HG03460 (cell line): ENCODE measurements around the gene ADGRV1.
"Not testable (repeated sequence)": the region's sequence is repeated elsewhere in the genome, so short reads cannot be mapped to it uniquely, and the experiment has no call there.

Source experiments
- ATAC-seq: cut with Tn5 transposase; IDR thresholded peaks from one replicate; pipeline ENCODE4 v1.9.1; 2021; ENCODE audit not compliant: unreplicated experiment

Gene ADGRV1

GRCh38 chr5:91049112-91049511 is 490.5 kb downstream of the ADGRV1 start:
- ATAC-seq: no peak

- ATAC-seq: no peak
Observed at GRCh38 chr5:91049800-91050199, 491.2 kb downstream of the ADGRV1 start.

- ATAC-seq: not testable (repeated sequence)
Observed at GRCh38 chr5:91052411-91052810, 493.8 kb downstream of the ADGRV1 start.

GRCh38 chr5:91052977-91053740 is 494.6 kb downstream of the ADGRV1 start:
- ATAC-seq: no peak

GRCh38 chr5:91053741-91054025 is 495.1 kb downstream of the ADGRV1 start:
- no peak for ATAC-seq

GRCh38 chr5:91058155-91058554 is 499.6 kb downstream of the ADGRV1 start:
- no peak for ATAC-seq

GRCh38 chr5:91058575-91058974 is 500.0 kb downstream of the ADGRV1 start:
- ATAC-seq: no peak

- peak; percentile 79 for ATAC-seq
Observed at GRCh38 chr5:91059409-91059808, 500.8 kb downstream of the ADGRV1 start.

GRCh38 chr5:91061094-91061493 is 502.5 kb downstream of the ADGRV1 start:
- ATAC-seq: no peak

- peak; percentile 45 for ATAC-seq
Observed at GRCh38 chr5:91061946-91062562, 503.5 kb downstream of the ADGRV1 start.

- ATAC-seq: not testable (repeated sequence)
Observed at GRCh38 chr5:91063098-91063690, 504.6 kb downstream of the ADGRV1 start.

GRCh38 chr5:91065496-91065895 is 506.9 kb downstream of the ADGRV1 start:
- no peak for ATAC-seq

GRCh38 chr5:91069364-91069763 is 510.8 kb downstream of the ADGRV1 start:
- ATAC-seq: no peak

GRCh38 chr5:91070761-91071550 is 512.4 kb downstream of the ADGRV1 start:
- no peak for ATAC-seq

- ATAC-seq: no peak
Observed at GRCh38 chr5:91072881-91073280, 514.3 kb downstream of the ADGRV1 start.

GRCh38 chr5:91074615-91075014 is 516.0 kb downstream of the ADGRV1 start:
- ATAC-seq: peak; percentile 80

GRCh38 chr5:91076138-91076537 is 517.5 kb downstream of the ADGRV1 start:
- no peak for ATAC-seq

- no peak for ATAC-seq
Observed at GRCh38 chr5:91077623-91078022, 519.0 kb downstream of the ADGRV1 start.

- ATAC-seq: no peak
Observed at GRCh38 chr5:91079037-91079436, 520.4 kb downstream of the ADGRV1 start.

- ATAC-seq: no peak
Observed at GRCh38 chr5:91089758-91090157, 531.2 kb downstream of the ADGRV1 start.

GRCh38 chr5:91090995-91091394 is 532.4 kb downstream of the ADGRV1 start:
- no peak for ATAC-seq
